DOHH2 (cell line): ENCODE measurements around the gene VWF.

ENCODE experiments used
- H3F3A ChIP-seq: fragments of 200-600 bp; sonication (generic), shearing (Covaris generic); 2 replicates; pipeline ENCODE4 v1.6.0; 2016; ENCODE audit warnings: antibody characterized with exemption, mild to moderate bottlenecking; ENCODE audit not compliant: control insufficient read depth, insufficient read depth
- H3K27ac ChIP-seq: fragments of 200-600 bp; sonication (generic); 2 replicates; pipeline ENCODE4 v1.5.1; 2014; ENCODE audit warnings: low read depth, mild to moderate bottlenecking, low read length, moderate library complexity
- H3K27me3 ChIP-seq: fragments of 200-600 bp; sonication (generic); 2 replicates; pipeline ENCODE4 v1.6.1; 2014; ENCODE audit warnings: mild to moderate bottlenecking, low read length, mixed read lengths; ENCODE audit not compliant: control insufficient read depth
- H3K36me3 ChIP-seq: fragments of 200-600 bp; sonication (generic); 2 replicates; pipeline ENCODE4 v1.6.1; 2014; ENCODE audit warnings: mild to moderate bottlenecking, low read length, moderate library complexity, mixed read lengths; ENCODE audit not compliant: control insufficient read depth
- H3K4me1 ChIP-seq: fragments of 200-600 bp; sonication (generic); 2 replicates; pipeline ENCODE4 v1.6.1; 2014; ENCODE audit warnings: mild to moderate bottlenecking, low read length, mixed read lengths; ENCODE audit not compliant: control insufficient read depth
- H3K4me2 ChIP-seq: fragments of 200-600 bp; sonication (generic); 2 replicates; pipeline ENCODE4 v1.6.0; 2014; ENCODE audit warnings: mild to moderate bottlenecking, low read length, moderate library complexity
- H3K4me3 ChIP-seq: fragments of 200-600 bp; sonication (generic); 2 replicates; pipeline ENCODE4 v1.5.1; 2014; ENCODE audit warnings: mild to moderate bottlenecking, low read length, mixed read lengths
- H3K79me2 ChIP-seq: fragments of 200-600 bp; sonication (generic); 2 replicates; pipeline ENCODE4 v1.6.1; 2014; ENCODE audit warnings: mild to moderate bottlenecking, low read length, mixed read lengths; ENCODE audit not compliant: control insufficient read depth
- H3K9me2 ChIP-seq: fragments of 200-600 bp; sonication (generic); replicated peaks from 2 replicates; pipeline ENCODE4 v1.6.1; 2014; ENCODE audit warnings: mild to moderate bottlenecking, low read length, mixed read lengths; ENCODE audit not compliant: control insufficient read depth
- H3K9me3 ChIP-seq: fragments of 200-600 bp; sonication (generic); 2 replicates; pipeline ENCODE4 v1.6.1; 2014; ENCODE audit warnings: antibody characterized with exemption, low read length, mixed read lengths; ENCODE audit not compliant: control insufficient read depth, insufficient read depth
- H4K20me1 ChIP-seq: fragments of 200-600 bp; sonication (generic); 2 replicates; pipeline ENCODE4 v1.6.0; 2014; ENCODE audit warnings: low read depth, mild to moderate bottlenecking, antibody characterized with exemption, low read length, moderate library complexity; ENCODE audit not compliant: control insufficient read depth, insufficient read depth
- CTCF ChIP-seq: fragments of 200-600 bp; sonication (generic); IDR thresholded peaks from one replicate; pipeline ENCODE4 v1.5.1; 2014; ENCODE audit warnings: antibody characterized with exemption, mild to moderate bottlenecking, low read depth, low read length; ENCODE audit not compliant: poor library complexity, severe bottlenecking
- EZH2phosphoT487 ChIP-seq: fragments of 200-600 bp; sonication (generic); IDR thresholded peaks from 2 replicates; pipeline ENCODE4 v1.6.1; 2017; ENCODE audit warnings: borderline replicate concordance, mild to moderate bottlenecking, antibody characterized with exemption, low read length, moderate library complexity, mixed read lengths

The VWF gene

GRCh38 chr12:5953835-5954586, 170.5 kb downstream of the VWF start:
- Histone ChIP-seq H3K79me2 (no peaks in the 10 kb centered on the region), H3K9me3 (no peaks in the 10 kb centered on the region), H3K4me3 (no peak overlapping the region), H3K36me3 (no peaks in the 10 kb centered on the region), H3K4me1 (no peaks in the 10 kb centered on the region), H3K4me2 (no peak overlapping the region), H3K9me2 (no peaks in the 10 kb centered on the region), H4K20me1 (no peaks in the 10 kb centered on the region), H3K27me3 (peaks cover 12% of the 10 kb centered on the region), H3K27ac (no peak overlapping the region), H3F3A (no peaks in the 10 kb centered on the region)
- TF ChIP-seq EZH2phosphoT487 (no peak), CTCF (no peak)

- H3K27me3 ChIP-seq = peaks cover 12% of the 10 kb centered on the region
- H3K9me3 ChIP-seq = no peaks in the 10 kb centered on the region
- H4K20me1 ChIP-seq = no peaks in the 10 kb centered on the region
- no peak for TF ChIP-seq CTCF
- no peak for TF ChIP-seq EZH2phosphoT487
- H3K36me3 ChIP-seq = no peaks in the 10 kb centered on the region
- H3K4me2 ChIP-seq = no peak overlapping the region
- no peaks in the 10 kb centered on the region for H3F3A ChIP-seq
- no peak overlapping the region for H3K4me3 ChIP-seq
- no peaks in the 10 kb centered on the region for H3K4me1 ChIP-seq
- H3K27ac ChIP-seq = no peak overlapping the region
- no peaks in the 10 kb centered on the region for H3K9me2 ChIP-seq
- no peaks in the 10 kb centered on the region for H3K79me2 ChIP-seq
Measured at GRCh38 chr12:5952031-5952430, 172.4 kb downstream of the VWF start.

- H3K27me3 ChIP-seq = peaks cover 12% of the 10 kb centered on the region
- H3K4me2 ChIP-seq = no peak overlapping the region
- H4K20me1 ChIP-seq = no peaks in the 10 kb centered on the region
- no peaks in the 10 kb centered on the region for H3K4me1 ChIP-seq
- H3K79me2 ChIP-seq = no peaks in the 10 kb centered on the region
- no peaks in the 10 kb centered on the region for H3F3A ChIP-seq
- H3K9me2 ChIP-seq = no peaks in the 10 kb centered on the region
- H3K4me3 ChIP-seq = no peak overlapping the region
- H3K27ac ChIP-seq = no peak overlapping the region
- no peak for TF ChIP-seq CTCF
- TF ChIP-seq EZH2phosphoT487 = no peak
- no peaks in the 10 kb centered on the region for H3K36me3 ChIP-seq
- no peaks in the 10 kb centered on the region for H3K9me3 ChIP-seq
Measured at GRCh38 chr12:5948696-5949095, 175.8 kb downstream of the VWF start.
